IMR-90 (cell line): Measurements from ENCODE around the gene SIK3. TPM values are rescaled to one million over a fixed set of nuclear protein-coding genes. Genes with fewer than 3 reads are reported as not detected.

Experiments
- ATAC-seq: fragments of 200-7000 bp; cut with Tn5 transposase; 2 replicates; pipeline ENCODE4 v1.9.1; 2020; ENCODE audit warnings: low read depth, mild to moderate bottlenecking, moderate library complexity
- BruUV-seq: library from RNA; stranded (reverse); fragments of 400-500 nt; replicated peaks from 2 replicates; lab custom pipeline; 2021; lab: Mats Ljungman, UMichigan
- CTCF ChIA-PET: fragments of 300-600 bp; formaldehyde crosslinking; extraction: SDS; loops from one replicate; lab custom pipeline; 2021; ENCODE audit warnings: antibody characterized with exemption; lab: Yijun Ruan, JAX
- POLR2A ChIA-PET: fragments of 300-600 bp; sonication (Branson Sonifier 250); formaldehyde crosslinking; loops from one replicate; lab custom pipeline; 2022; ENCODE audit warnings: antibody characterized with exemption; ENCODE audit not compliant: unreplicated experiment; lab: Charles Lee
- DNase-seq: peaks from one replicate; pipeline ENCODE4 v3.0.0; 2013
- H2AFZ ChIP-seq: replicated peaks from 2 replicates; pipeline ENCODE3; 2013; ENCODE audit warnings: low read length, mild to moderate bottlenecking; ENCODE audit not compliant: poor library complexity
- H2AK5ac ChIP-seq: 2 replicates; pipeline ENCODE4 v1.6.1; 2013; ENCODE audit warnings: low read depth, low read length, inconsistent platforms
- H2AK9ac ChIP-seq: replicated peaks from 2 replicates; pipeline ENCODE3; 2013; ENCODE audit warnings: mild to moderate bottlenecking, low read depth, low read length, moderate library complexity; ENCODE audit not compliant: poor library complexity
- H2BK120ac ChIP-seq: 2 replicates; pipeline ENCODE4 v1.6.1; 2013; ENCODE audit warnings: low read depth, low read length, inconsistent platforms
- H2BK15ac ChIP-seq: 3 replicates; pipeline ENCODE4 v1.6.1; 2013; ENCODE audit warnings: low read depth, low read length, inconsistent platforms
- H2BK20ac ChIP-seq: 2 replicates; pipeline ENCODE4 v1.6.1; 2013; ENCODE audit warnings: low read depth, mild to moderate bottlenecking, inconsistent platforms, low read length, moderate library complexity
- H2BK5ac ChIP-seq: 2 replicates; pipeline ENCODE4 v1.6.1; 2013; ENCODE audit warnings: mild to moderate bottlenecking, low read depth, low read length, inconsistent platforms; ENCODE audit not compliant: poor library complexity, severe bottlenecking
- H3K14ac ChIP-seq: replicated peaks from 2 replicates; pipeline ENCODE4 v1.6.1; 2013; ENCODE audit warnings: low read depth, low read length, inconsistent platforms
- H3K18ac ChIP-seq: 2 replicates; pipeline ENCODE4 v1.6.1; 2013; ENCODE audit warnings: low read depth, low read length, control low read depth
- H3K23ac ChIP-seq: 2 replicates; pipeline ENCODE4 v1.6.1; 2013; ENCODE audit warnings: low read depth, low read length, inconsistent platforms
- H3K27ac ChIP-seq: 2 replicates; pipeline ENCODE4 v1.5.1; 2013; ENCODE audit warnings: mild to moderate bottlenecking, control low read depth, low read length; ENCODE audit not compliant: insufficient read depth
- H3K27me3 ChIP-seq: 2 replicates; pipeline ENCODE4 v1.6.1; 2013; ENCODE audit warnings: low read length; ENCODE audit not compliant: control insufficient read depth, insufficient read depth
- H3K36me3 ChIP-seq: 2 replicates; pipeline ENCODE4 v1.6.1; 2013; ENCODE audit warnings: low read length, mixed read lengths; ENCODE audit not compliant: control insufficient read depth, insufficient read depth
- H3K4ac ChIP-seq: 2 replicates; pipeline ENCODE4 v1.6.1; 2013; ENCODE audit warnings: low read depth, low read length, inconsistent platforms
- H3K4me1 ChIP-seq: 2 replicates; pipeline ENCODE4 v1.6.1; 2013; ENCODE audit warnings: low read length, mixed read lengths; ENCODE audit not compliant: control insufficient read depth, insufficient read depth
- H3K4me2 ChIP-seq: 2 replicates; pipeline ENCODE4 v1.6.1; 2013; ENCODE audit warnings: low read depth, mild to moderate bottlenecking, control low read depth, low read length, moderate library complexity
- H3K4me3 ChIP-seq: 2 replicates; pipeline ENCODE4 v1.5.1; 2013; ENCODE audit warnings: low read depth, mild to moderate bottlenecking, control low read depth, low read length, moderate library complexity; ENCODE audit not compliant: insufficient read depth
- H3K56ac ChIP-seq: 2 replicates; pipeline ENCODE4 v1.6.1; 2013; ENCODE audit warnings: low read length, inconsistent platforms; ENCODE audit not compliant: insufficient read depth; ENCODE audit errors: extremely low read depth
- H3K79me1 ChIP-seq, 2 experiments: 2 replicates each; pipeline ENCODE4 v1.6.1; 2013; ENCODE audit warnings: low read length in 2 of 2, inconsistent platforms in 1 of 2, low read depth in 1 of 2
- H3K9ac ChIP-seq: 2 replicates; pipeline ENCODE4 v1.6.1; 2013; ENCODE audit warnings: low read depth, low read length, control low read depth
- H3K9me1 ChIP-seq: 2 replicates; pipeline ENCODE4 v1.6.1; 2013; ENCODE audit warnings: low read length, inconsistent platforms; ENCODE audit not compliant: insufficient read depth
- H3K9me3 ChIP-seq: 2 replicates; pipeline ENCODE4 v1.6.1; 2013; ENCODE audit warnings: low read length; ENCODE audit not compliant: control insufficient read depth, insufficient read depth
- H4K20me1 ChIP-seq: 2 replicates; pipeline ENCODE4 v1.6.1; 2013; ENCODE audit warnings: low read length, inconsistent platforms; ENCODE audit not compliant: insufficient read depth
- H4K5ac ChIP-seq: 2 replicates; pipeline ENCODE4 v1.6.1; 2013; ENCODE audit warnings: mild to moderate bottlenecking, low read depth, low read length, control low read depth
- H4K8ac ChIP-seq, 2 experiments: 2 replicates each; pipeline ENCODE4 v1.6.1; 2013; ENCODE audit warnings: low read depth in 2 of 2, low read length in 2 of 2, control low read depth in 1 of 2, inconsistent platforms in 1 of 2
- H4K91ac ChIP-seq: 2 replicates; pipeline ENCODE4 v1.6.1; 2013; ENCODE audit warnings: low read depth, low read length, inconsistent platforms; ENCODE audit not compliant: insufficient read depth
- CTCF ChIP-seq: conservative IDR thresholded peaks from 2 replicates; pipeline ENCODE4 v1.5.1; 2012; ENCODE audit warnings: mild to moderate bottlenecking, low read depth, low read length, improper control_type of control experiment
- MXI1 ChIP-seq: IDR thresholded peaks from 2 replicates; pipeline ENCODE4 v1.6.1; 2012; ENCODE audit warnings: low read depth, mild to moderate bottlenecking, low read length, moderate library complexity, borderline replicate concordance
- NFE2L2 ChIP-seq: fragments of 150-350 bp; IDR thresholded peaks from 2 replicates; pipeline ENCODE4 v1.6.1; 2016; ENCODE audit warnings: low read depth, mild to moderate bottlenecking, low read length
- RAD21 ChIP-seq: IDR thresholded peaks from 2 replicates; pipeline ENCODE4 v1.6.1; 2012; ENCODE audit warnings: low read length, improper control_type of control experiment
- RCOR1 ChIP-seq: IDR thresholded peaks from 2 replicates; pipeline ENCODE4 v1.6.1; 2012; ENCODE audit warnings: mild to moderate bottlenecking, low read length, improper control_type of control experiment; ENCODE audit not compliant: insufficient replicate concordance
- RFX5 ChIP-seq: IDR thresholded peaks from 2 replicates; pipeline ENCODE4 v1.8.0; 2012; ENCODE audit warnings: low read depth, mild to moderate bottlenecking, low read length, moderate library complexity
- SMC3 ChIP-seq: fragments of 150-350 bp; IDR thresholded peaks from 2 replicates; pipeline ENCODE4 v1.6.1; 2016; ENCODE audit warnings: low read depth, mild to moderate bottlenecking, antibody characterized with exemption, low read length, moderate library complexity
- WGBS, 2 experiments: methylation state at CpG; one replicate each; pipeline versions ENCODE4 v1.1.5 to v1.1.7; 2013; ENCODE audit warnings: missing lambda C conversion rate in 2 of 2; ENCODE audit not compliant: insufficient read length in 1 of 2; ENCODE audit errors: extremely low coverage in 2 of 2; 5-methylcytosine and 5-hydroxymethylcytosine counted together
- dilution Hi-C: fragments of 300-500 bp; cut with HindIII; formaldehyde crosslinking; loops from one replicate; pipeline ENCODE4 v1.14.3; 2018; ENCODE audit warnings: low sequenced_read_pairs; ENCODE audit not compliant: unreplicated experiment
- in situ Hi-C: fragments of 300-500 bp; cut with MboI; formaldehyde crosslinking; loops from 3 replicates; pipeline ENCODE4 v1.14.3; 2019; ENCODE audit warnings: low sequenced_read_pairs, inconsistent platforms, mixed read lengths
- intact Hi-C: fragments of 100-400 bp; cut with micrococcal nuclease; formaldehyde crosslinking; loops from 2 replicates; pipeline ENCODE4 v1.10.0; 2022
- polyA plus RNA-seq, 3 experiments: library from polyadenylated mRNA; depleted of rRNA; stranded (reverse); fragments of >200 nt; gene quantifications; 2 replicates each; pipeline ENCODE4 v1.2.3, GENCODE V29; 2012; ENCODE audit warnings: low replicate concordance in 1 of 3
- total RNA-seq: library from RNA; depleted of rRNA; stranded (reverse); fragments of >200 nt; gene quantifications from 2 replicates; pipeline ENCODE4 v1.2.3, GENCODE V29; 2012

The SIK3 gene
- total and polyA plus RNA-seq, 2 of the 4 experiments (the other 2 are of a cell fraction) = 8.2 to 9.1 TPM

- TF ChIP-seq RCOR1 = no peak
Observed at GRCh38 chr11:116928102-116928777, 170.0 kb downstream of the SIK3 start (continued).

- Histone ChIP-seq H3K14ac (no peak overlapping the region), H2AK9ac (no peak overlapping the region), H3K4me1 (peaks cover 13% of the 10 kb centered on the region), H2AK5ac (no peak overlapping the region), H2BK15ac (no peak overlapping the region), H2BK120ac (no peak overlapping the region), H4K8ac (no peak overlapping the region), H3K9me1 (no peaks in the 10 kb centered on the region; the same call in 1 of the 2 replicates), H3K27ac (no peak overlapping the region), H2BK5ac (no peak overlapping the region), H3K79me1 (peaks cover 3 to 17% of the 10 kb centered on the region in 2 experiments; a peak in 3 of 4 replicates), H2BK20ac (no peak overlapping the region), H2AFZ (no peak overlapping the region), H3K4ac (no peak overlapping the region), H3K23ac (no peak overlapping the region), H4K20me1 (peaks cover 3% of the 10 kb centered on the region; the same call in 1 of the 2 replicates), H3K27me3 (no peaks in the 10 kb centered on the region), H3K9ac (no peak overlapping the region), H3K4me2 (no peak overlapping the region), H3K18ac (no peak overlapping the region), H3K4me3 (no peak overlapping the region), H3K9me3 (no peaks in the 10 kb centered on the region), H4K91ac (no peak overlapping the region), H3K36me3 (peaks cover 3% of the 10 kb centered on the region), H3K56ac (no peak overlapping the region), H4K5ac (no peak overlapping the region)
- POLR2A ChIA-PET = no interaction called here
- no TSS peak for BruUV-seq
- DNase-seq (no peak), ATAC-seq (no peak)
- WGBS, 2 experiments = 93% methylated on average over 2 of the region's 11 CpGs; no CpG with 5 or more reads in 1 of the 2 experiments
- TF ChIP-seq NFE2L2 = no peak
- no peak for TF ChIP-seq RFX5
- TF ChIP-seq CTCF = 0 out of 2 replicates have a peak, but pooled peaks have one; percentile 15
- TF ChIP-seq MXI1 = no peak
- TF ChIP-seq SMC3 = peak; percentile 25; the same call in 1 of the 2 replicates
- TF ChIP-seq RAD21 = peak; percentile 16; the same call in 1 of the 2 replicates
- CTCF ChIA-PET = interaction anchor here (0.6 to 2.0 kb wide), 3 partner anchors 10 to 85 kb away, joined by 3 to 6 read pairs (median 3); no protein-coding TSS in a partner anchor
- intact Hi-C loops (loop anchor here (5.0 kb wide), 1 partner anchor 170 kb away; the partner anchor contains the start of gene SIK3), in situ Hi-C loops (no loop called here), dilution Hi-C loops (no loop called here)
Observed at GRCh38 chr11:116927163-116927974, 170.9 kb downstream of the SIK3 start.
